ENCODE results near the gene ABHD5.
A peak's percentile ranks its signal among the peaks of the same experiment; 100 is the strongest.

Gene ABHD5

DNA sequence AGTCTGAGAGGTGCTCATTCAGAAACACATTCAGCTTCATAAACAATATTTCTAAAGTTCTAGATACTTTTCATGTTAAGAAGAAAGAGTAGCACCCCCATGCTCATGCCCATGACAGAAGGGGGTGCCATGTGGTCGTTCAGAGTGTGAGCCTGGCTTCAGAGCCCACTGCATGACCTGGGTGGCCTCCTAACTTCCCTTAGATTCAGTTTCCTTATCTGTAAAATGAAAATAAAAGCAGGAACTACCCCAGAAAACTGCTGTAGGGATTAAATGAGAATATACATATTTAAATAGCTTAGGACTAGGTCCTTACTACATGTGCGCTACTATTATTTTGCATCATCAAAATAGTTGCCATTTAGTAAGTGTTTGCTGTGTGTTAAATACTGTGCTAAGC, 69.2 kb downstream of the ABHD5 start:
- DNase-seq, result no peak

- DNase-seq, result no peak
These were observed 70.2 kb downstream of the ABHD5 start for GRCh38 chr3:43760938-43761337.

DNA sequence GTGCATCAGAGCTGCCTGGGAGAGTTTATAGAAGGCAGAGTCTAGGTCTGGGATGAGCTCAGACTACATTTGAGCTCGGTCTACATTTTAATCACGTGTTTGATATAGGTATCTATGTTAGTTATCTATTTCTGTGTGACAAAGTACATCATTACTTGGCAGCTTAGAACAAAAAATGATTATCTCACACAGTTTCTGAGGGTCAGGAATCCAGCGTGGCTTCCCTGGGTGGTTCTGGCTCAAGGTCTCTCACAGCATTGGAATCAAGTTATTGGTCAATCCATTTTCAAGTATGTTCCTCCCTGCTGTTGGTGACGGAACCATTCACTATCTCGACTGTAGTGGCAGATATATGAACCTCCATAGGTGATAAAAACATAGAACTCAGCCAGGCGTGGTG, 71.7 kb downstream of the ABHD5 start:
- DNase-seq, result no peak

- no peak for DNase-seq
These were observed 73.3 kb downstream of the ABHD5 start for GRCh38 chr3:43764056-43764455.

GRCh38 chr3:43764471-43764870, 73.7 kb downstream of the ABHD5 start:
- DNase-seq, result no peak

DNA sequence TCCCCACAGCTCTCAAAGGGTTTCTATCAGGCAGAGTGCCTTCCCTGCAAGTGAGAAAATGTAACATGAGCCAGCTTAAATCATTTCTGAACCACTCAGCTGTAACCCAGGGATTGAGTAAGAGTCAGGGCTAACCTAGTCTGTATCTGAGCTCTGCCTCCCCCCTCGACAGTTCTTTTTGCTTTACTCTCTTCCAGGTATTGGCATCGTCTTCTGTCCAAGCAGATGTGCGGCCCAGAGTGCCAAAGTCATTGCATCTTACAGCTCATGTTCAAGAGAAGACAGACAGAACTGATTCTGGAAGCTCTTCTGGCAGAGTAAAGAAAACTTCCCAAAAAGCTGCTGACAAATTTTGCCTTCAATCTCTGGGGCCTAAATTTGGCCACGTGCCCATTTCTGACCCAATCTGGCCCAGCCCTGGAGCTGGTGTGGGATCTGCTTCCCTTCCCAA, 74.8 kb downstream of the ABHD5 start:
- no peak for DNase-seq

- no peak for DNase-seq
These were observed 76.1 kb downstream of the ABHD5 start for GRCh38 chr3:43766672-43767465.

GRCh38 chr3:43768381-43768973, 77.7 kb downstream of the ABHD5 start:
- DNase-seq, result no peak

DNA sequence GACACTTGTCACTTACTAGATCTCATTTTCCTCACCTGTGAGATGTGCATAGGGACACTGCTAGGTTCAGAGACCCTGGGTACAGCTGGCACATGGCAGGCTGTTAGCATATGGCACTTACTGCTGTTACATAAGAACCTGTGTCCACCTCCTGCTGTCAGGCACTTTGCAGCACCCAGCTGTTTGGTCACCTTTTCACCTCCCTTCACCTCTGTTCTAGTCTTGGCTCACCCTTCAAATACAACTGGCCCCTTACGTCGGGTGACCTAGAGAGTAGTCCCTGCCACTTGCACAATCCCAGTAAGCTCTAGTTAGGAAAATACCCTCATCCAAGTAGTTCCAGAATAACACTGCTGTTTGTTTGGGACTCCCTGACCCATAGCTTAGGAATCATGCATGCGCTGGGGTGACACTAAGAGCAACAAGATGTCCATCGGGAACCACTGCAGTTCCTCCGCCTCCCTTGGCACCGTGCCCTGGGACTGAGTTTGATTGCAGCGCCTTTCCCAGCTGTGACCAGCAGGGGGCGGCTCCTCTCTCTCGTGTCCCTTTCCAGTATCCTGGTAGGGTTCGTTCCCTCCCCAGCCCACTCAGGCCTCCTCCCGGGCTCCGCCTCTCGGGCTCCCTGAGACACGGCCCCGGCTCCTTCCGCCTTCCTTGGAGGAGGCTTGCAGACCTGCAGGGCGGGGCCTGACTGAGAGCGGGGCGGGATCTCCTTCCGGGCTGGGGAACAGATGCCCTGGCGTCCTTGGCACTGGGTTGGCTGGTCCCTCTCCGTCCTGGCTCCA, 78.6 kb downstream of the ABHD5 start:
- peak; percentile 76 for DNase-seq

DNA sequence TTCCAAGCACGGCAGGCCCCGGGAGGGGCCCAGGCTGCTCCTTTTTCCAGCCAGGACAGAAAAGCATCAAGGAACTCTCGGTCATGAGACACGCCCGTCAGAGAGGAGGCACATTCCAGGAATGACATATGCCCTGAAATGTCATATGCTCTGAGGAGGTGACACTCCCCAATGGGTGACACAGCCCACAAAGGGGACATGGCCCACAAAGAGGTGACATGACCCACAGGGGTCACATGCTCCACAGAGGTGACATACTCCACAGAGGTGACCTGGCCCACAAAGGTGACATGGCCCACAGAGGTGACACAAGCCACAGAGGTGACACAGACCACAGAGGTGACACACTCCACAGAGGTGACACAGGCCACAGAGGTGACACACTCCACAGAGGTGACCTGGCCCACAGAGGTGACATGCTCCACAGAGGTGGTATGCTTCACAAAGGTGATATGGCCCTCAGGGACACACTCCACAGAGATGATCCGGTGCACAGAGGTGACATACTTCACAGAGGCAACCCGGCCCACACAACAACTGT, 79.2 kb downstream of the ABHD5 start:
- peak; percentile 26 for DNase-seq

DNA sequence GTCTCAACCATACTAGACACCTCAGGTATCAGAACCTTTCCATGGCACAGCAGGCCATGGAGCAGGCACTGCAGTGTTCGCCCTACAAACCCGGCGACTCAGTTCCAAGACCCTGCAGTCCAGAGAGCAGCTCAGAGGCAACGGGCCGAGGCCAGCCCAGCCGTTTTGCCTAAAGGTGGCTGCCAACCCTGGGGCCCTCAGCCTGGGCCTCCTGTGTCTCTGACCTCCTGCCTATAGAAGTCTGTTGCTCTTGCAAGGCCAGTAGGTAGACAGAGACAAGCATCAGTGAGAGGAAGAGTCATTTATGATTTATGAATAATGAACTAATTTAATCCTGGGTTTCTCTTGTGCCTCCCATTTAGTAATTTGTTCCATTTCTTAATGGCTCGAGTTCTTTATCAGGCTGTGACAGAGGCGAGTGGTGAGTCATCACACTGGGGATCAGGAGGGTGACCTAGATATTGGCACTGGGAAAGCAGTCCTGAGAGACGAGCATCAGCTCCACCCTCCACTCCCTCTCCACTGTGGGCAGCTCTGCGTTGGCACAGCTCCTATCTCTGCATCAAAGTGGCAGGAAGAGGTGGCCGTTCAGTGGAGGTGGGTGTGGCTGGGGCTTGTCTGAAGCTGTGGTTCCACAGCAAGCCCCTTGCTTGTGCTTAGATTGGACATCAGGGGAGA, 79.8 kb downstream of the ABHD5 start:
- peak; percentile 22 for DNase-seq

GRCh38 chr3:43771610-43772009, 80.9 kb downstream of the ABHD5 start:
- no peak for DNase-seq

- DNase-seq, result peak; percentile 33
These were observed 82.7 kb downstream of the ABHD5 start for GRCh38 chr3:43773273-43774094.

DNA sequence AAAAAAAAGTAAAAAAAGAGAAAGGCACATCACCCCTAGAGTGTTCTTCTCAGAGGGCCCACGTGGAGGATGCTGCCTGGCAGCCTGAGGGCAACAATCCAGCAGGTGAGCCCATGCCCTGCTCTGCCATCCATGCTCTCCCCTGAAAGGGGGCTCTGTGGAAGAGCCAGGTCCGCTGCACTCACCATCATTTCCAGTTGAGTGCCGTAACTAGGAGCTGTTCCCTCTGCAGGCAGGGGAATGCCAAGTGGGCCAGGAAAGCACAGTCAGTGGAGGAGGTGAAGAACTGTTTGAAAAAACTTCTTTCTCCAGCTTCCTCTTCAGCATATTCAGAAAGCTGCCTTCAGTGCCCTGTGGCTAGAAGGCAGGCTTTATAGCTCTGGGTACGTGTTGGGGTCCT, 84.1 kb downstream of the ABHD5 start:
- no peak for DNase-seq

DNA sequence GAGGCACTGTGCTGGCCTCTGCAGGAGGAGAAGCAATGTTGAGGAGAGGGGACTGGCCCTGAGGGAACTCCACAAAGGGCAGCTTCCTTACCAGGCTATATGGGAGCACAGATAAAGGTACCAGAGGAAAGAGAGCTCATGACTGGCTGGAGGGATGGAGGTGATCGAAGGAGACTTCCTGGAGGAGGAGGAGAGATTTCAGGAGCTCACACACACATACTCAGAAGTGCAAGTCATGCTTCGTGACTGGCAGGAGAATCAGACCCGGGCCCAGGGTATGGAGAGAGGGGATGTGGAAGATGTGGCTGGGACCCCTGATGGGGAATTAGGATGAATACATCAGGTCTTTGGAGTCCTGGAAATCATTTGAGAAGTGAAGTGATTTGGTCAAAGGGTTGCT, 85.4 kb downstream of the ABHD5 start:
- no peak for DNase-seq

DNA sequence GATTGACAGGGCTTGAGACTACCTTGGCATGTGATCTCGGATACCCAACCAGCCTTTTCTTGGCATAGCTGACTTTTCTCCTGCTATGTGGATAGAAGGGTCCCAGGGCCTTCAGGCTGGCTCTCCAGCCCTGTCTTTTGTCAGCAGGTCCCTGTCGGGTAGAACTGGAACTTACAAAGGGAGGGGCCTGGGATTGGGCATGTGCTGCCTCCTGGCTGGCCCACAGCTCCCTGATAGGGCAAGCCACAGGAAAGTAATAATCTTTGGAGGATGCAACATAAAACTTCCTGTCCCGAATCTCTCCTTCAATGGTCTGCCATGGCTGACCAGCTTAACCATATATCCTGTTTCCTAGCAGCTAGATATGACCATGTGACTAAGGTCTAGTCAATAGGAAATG, 89.1 kb downstream of the ABHD5 start:
- DNase-seq, result no peak

- no peak for DNase-seq
These were observed 91.8 kb downstream of the ABHD5 start for GRCh38 chr3:43782541-43782940.

All from CD4-positive, alpha-beta T cell treated with Interleukin-15 for 1 hour (primary cell).